ENCODE measurements around the gene SSX2IP. TPM values are rescaled to one million over a fixed set of nuclear protein-coding genes. Genes with fewer than 3 reads are reported as not detected.

The SSX2IP gene
- polyA plus RNA-seq, 1 donor: 14.2 TPM

GRCh38 chr1:84709131-84709530 is 18.9 kb upstream of the SSX2IP start:
- DNase-seq: no peak

- no peak for DNase-seq
Observed at GRCh38 chr1:84708031-84708430, 17.8 kb upstream of the SSX2IP start.

- no peak for DNase-seq
Observed at GRCh38 chr1:84705513-84705912, 15.3 kb upstream of the SSX2IP start.

GRCh38 chr1:84704872-84705417 is 14.7 kb upstream of the SSX2IP start:
- DNase-seq: no peak

GRCh38 chr1:84703431-84703830 is 13.2 kb upstream of the SSX2IP start:
- no peak for DNase-seq

GRCh38 chr1:84702143-84702542 is 11.9 kb upstream of the SSX2IP start:
- DNase-seq: no peak

GRCh38 chr1:84701376-84701775 is 11.1 kb upstream of the SSX2IP start:
- DNase-seq: no peak

- no peak for DNase-seq
Observed at GRCh38 chr1:84700070-84700469, 9.8 kb upstream of the SSX2IP start.

GRCh38 chr1:84698151-84699110 is 8.2 kb upstream of the SSX2IP start:
- DNase-seq: peak; percentile 56

- no peak for DNase-seq
Observed at GRCh38 chr1:84693785-84694184, 3.5 kb upstream of the SSX2IP start.

- no peak for DNase-seq
Observed at GRCh38 chr1:84693005-84693404, 2.7 kb upstream of the SSX2IP start.

- no peak for DNase-seq
Observed at GRCh38 chr1:84692391-84692790, 2.1 kb upstream of the SSX2IP start.

- no peak for DNase-seq
Observed at GRCh38 chr1:84691122-84691783, 992 bp upstream of the SSX2IP start.

- peak; percentile 61 for DNase-seq
Observed at GRCh38 chr1:84689514-84690396, 506 bp downstream of the SSX2IP start.

GRCh38 chr1:84688463-84689061 is 1.7 kb downstream of the SSX2IP start:
- no peak for DNase-seq

- no peak for DNase-seq
Observed at GRCh38 chr1:84687714-84688462, 2.4 kb downstream of the SSX2IP start.

GRCh38 chr1:84686223-84686622 is 4.0 kb downstream of the SSX2IP start:
- no peak for DNase-seq

- no peak for DNase-seq
Observed at GRCh38 chr1:84683508-84683907, 6.8 kb downstream of the SSX2IP start.

- DNase-seq: no peak
Observed at GRCh38 chr1:84682047-84682446, 8.2 kb downstream of the SSX2IP start.

- no peak for DNase-seq
Observed at GRCh38 chr1:84677415-84678099, 12.7 kb downstream of the SSX2IP start.

GRCh38 chr1:84675631-84676030 is 14.6 kb downstream of the SSX2IP start:
- DNase-seq: no peak

All from hindlimb muscle (tissue), 1 donor.